NCI-H2081 treated with DMSO at 0.1 percent for 48 hours (cell line): ENCODE measurements around the gene MAMLD1.

Experiments
- DNase-seq: peaks from one replicate; lab custom pipeline; 2025; lab: John Stamatoyannopoulos, UW

Gene MAMLD1

GRCh38 chrX:150530821-150531220 is 167.7 kb downstream of the MAMLD1 start:
- no peak for DNase-seq

- no peak for DNase-seq
Measured at GRCh38 chrX:150531467-150531866, 168.3 kb downstream of the MAMLD1 start.

GRCh38 chrX:150533863-150534262 is 170.7 kb downstream of the MAMLD1 start:
- no peak for DNase-seq

GRCh38 chrX:150536455-150537116 is 173.5 kb downstream of the MAMLD1 start:
- DNase-seq: no peak

- DNase-seq: no peak
Measured at GRCh38 chrX:150537851-150538250, 174.7 kb downstream of the MAMLD1 start.

GRCh38 chrX:150540965-150541364 is 177.8 kb downstream of the MAMLD1 start:
- DNase-seq: no peak

GRCh38 chrX:150542846-150543229 is 179.7 kb downstream of the MAMLD1 start:
- DNase-seq: no peak

GRCh38 chrX:150543230-150544155 is 180.4 kb downstream of the MAMLD1 start:
- DNase-seq: no peak

- no peak for DNase-seq
Measured at GRCh38 chrX:150544222-150544787, 181.2 kb downstream of the MAMLD1 start.

- no peak for DNase-seq
Measured at GRCh38 chrX:150544835-150545770, 182.0 kb downstream of the MAMLD1 start.

- DNase-seq: no peak
Measured at GRCh38 chrX:150546711-150547153, 183.6 kb downstream of the MAMLD1 start.

GRCh38 chrX:150547375-150548115 is 184.4 kb downstream of the MAMLD1 start:
- no peak for DNase-seq

- DNase-seq: no peak
Measured at GRCh38 chrX:150548251-150548650, 185.1 kb downstream of the MAMLD1 start.

- no peak for DNase-seq
Measured at GRCh38 chrX:150548684-150549083, 185.6 kb downstream of the MAMLD1 start.

GRCh38 chrX:150551963-150552362 is 188.8 kb downstream of the MAMLD1 start:
- DNase-seq: no peak

- DNase-seq: no peak
Measured at GRCh38 chrX:150558424-150558823, 195.3 kb downstream of the MAMLD1 start.
